ENCODE data around the gene LIN28A.

GRCh38 chr1:26376050-26376449, 34.6 kb upstream of the LIN28A start:
- TF ChIP-seq CTCF (IDR thresholded peaks at IDR 0.05) = no peak
- TF ChIP-seq POLR2A (IDR thresholded peaks at IDR 0.05) = no peak

Data from right lobe of liver (tissue), 4 donors.